MM.1S (cell line): ENCODE results near the gene LRRC49.

Experiments used
- CTCF ChIP-seq: fragments of 300-600 bp; sonication (generic); IDR thresholded peaks from 2 replicates; pipeline ENCODE4 v1.5.1; 2016; ENCODE audit warnings: antibody characterized with exemption, low read length, mixed read lengths
- EZH2phosphoT487 ChIP-seq: fragments of 300-600 bp; sonication (generic); IDR thresholded peaks from 2 replicates; pipeline ENCODE4 v1.6.1; 2018; ENCODE audit warnings: antibody characterized with exemption, low read length

GRCh38 chr15:70876683-70877082 is 15.9 kb upstream of the LRRC49 start:
- TF ChIP-seq CTCF (no peak), EZH2phosphoT487 (no peak)
